ENCODE results near the gene IL27RA. TPM values are rescaled to one million over a fixed set of nuclear protein-coding genes. Genes with fewer than 3 reads are reported as not detected.

The IL27RA gene
- total RNA-seq, 1 experiment from 2014 or later: 18.3 TPM

DNA sequence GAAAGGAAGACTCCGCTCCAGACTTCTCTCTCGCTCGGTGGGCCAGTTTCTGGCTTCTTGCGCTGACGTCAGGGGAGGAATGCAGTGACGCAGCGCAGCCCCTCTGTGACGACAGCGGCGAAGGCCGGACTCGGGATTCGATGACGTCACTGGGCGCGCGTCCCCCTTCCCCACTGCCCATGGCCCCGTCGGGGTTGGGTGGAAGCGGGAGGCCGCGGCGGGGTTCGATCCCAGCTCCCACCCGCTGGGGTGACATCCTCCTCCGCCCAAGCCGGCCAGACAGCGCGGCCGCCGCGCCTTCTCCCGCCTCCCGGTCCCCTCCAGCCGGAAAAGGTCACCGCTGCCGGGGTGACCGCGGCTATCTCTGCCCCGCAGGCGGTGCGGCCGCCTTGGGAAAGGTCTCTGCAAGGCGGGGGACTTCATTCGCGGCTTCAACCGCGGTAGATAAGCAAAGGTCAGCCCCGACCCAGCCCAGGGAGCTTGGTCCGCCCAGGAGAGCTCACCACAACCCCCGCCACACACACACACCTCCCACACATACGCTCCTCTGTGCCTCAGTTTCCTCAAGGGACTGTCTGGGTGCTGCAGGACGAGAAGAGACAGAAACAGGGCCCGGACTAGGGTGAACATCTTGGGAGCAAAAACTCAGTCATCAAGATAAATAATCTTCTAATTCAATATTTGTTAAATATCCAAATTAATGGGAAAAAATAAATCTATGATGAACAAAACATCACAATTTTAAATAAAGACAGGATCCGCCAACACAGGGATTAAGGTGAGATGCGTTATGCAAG lies 24.6 kb upstream of the IL27RA start:
- Histone ChIP-seq H3K4me3 (replicated peaks in 1 of 2; ENCODE audit: low read depth in 1 of 2, low read length in 2 of 2) (peak overlapping the region; percentile 70 to 76), H2AFZ (ENCODE audit: low read depth, low read length, poor library complexity, severe bottlenecking) (peak overlapping the region; percentile 54), H3K36me3 (ENCODE audit: control insufficient read depth in 1 of 2, insufficient read depth in 2 of 2, low read length in 2 of 2) (no peaks in the 10 kb centered on the region), H3K9me2 (ENCODE audit: insufficient read depth) (no peaks in the 10 kb centered on the region), H3K9ac (ENCODE audit: low read length) (peak overlapping the region; percentile 91), H4K20me1 (ENCODE audit: insufficient read depth) (no peaks in the 10 kb centered on the region), H3K27me3 (ENCODE audit: insufficient read depth, low read length) (no peaks in the 10 kb centered on the region), H3K4me2 (ENCODE audit: low read length) (peak overlapping the region; percentile 97), H3K27ac (ENCODE audit: low read depth, low read length) (peak overlapping the region; percentile 79), H3K9me3 (ENCODE audit: control insufficient read depth in 1 of 2, insufficient read depth in 1 of 2, low read depth in 1 of 2, low read length in 2 of 2) (no peaks in the 10 kb centered on the region), H3K79me2 (ENCODE audit: insufficient read depth, low read length) (no peaks in the 10 kb centered on the region; the same call in 1 of the 2 replicates), H3K4me1 (ENCODE audit: control insufficient read depth in 1 of 2, insufficient read depth in 2 of 2, low read length in 2 of 2) (peaks cover 5 to 26% of the 10 kb centered on the region in 2 experiments; a peak in 3 of 4 replicates)
- ChIA-PET POLR2A (interaction anchor here (0.9 to 1.1 kb wide), 6 partner anchors 10 to 161 kb away, joined by 3 to 10 read pairs (median 3); partner anchors contain the start of genes IL27RA and MISP3), RAD21 (ENCODE audit: low non-redundant PET in 1 of 2, low total read pairs in 2 of 2, uncharacterized antibody in 2 of 2, unreplicated experiment in 2 of 2) (no interaction called here), CTCF (interaction anchor here (0.6 to 1.4 kb wide), 4 partner anchors 25 to 108 kb away, joined by 3 to 8 read pairs (median 3); partner anchors contain the start of gene IL27RA)
- ATAC-seq (peak; percentile 50), DNase-seq (ENCODE audit: low read depth, low spot score) (no peak)
- TSS peak; percentile 92 for BruUV-seq (replicated peaks)
- TF ChIP-seq ZFX (IDR thresholded peaks at IDR 0.05) (peak; percentile 68; the same call in 1 of the 2 replicates), POLR2AphosphoS5 (IDR thresholded peaks at IDR 0.05; ENCODE audit: low read depth, low read length) (peak; percentile 67), JUND (IDR thresholded peaks at IDR 0.05) (no peak), YY1 (IDR thresholded peaks at IDR 0.05; ENCODE audit: extremely low read depth, insufficient replicate concordance, low read depth, low read length) (peak; percentile 68)
- intact Hi-C loops (cut with micrococcal nuclease): no loop called here

- H3K4me3 ChIP-seq (replicated peaks in 1 of 2; ENCODE audit: low read depth in 1 of 2, low read length in 2 of 2): no peak overlapping the region
- no peaks in the 10 kb centered on the region for H4K20me1 ChIP-seq (ENCODE audit: insufficient read depth)
- H3K4me2 ChIP-seq (ENCODE audit: low read length): no peak overlapping the region
- H3K9me2 ChIP-seq (ENCODE audit: insufficient read depth): no peaks in the 10 kb centered on the region
- H3K9ac ChIP-seq (ENCODE audit: low read length): no peak overlapping the region
- H2AFZ ChIP-seq (ENCODE audit: low read depth, low read length, poor library complexity, severe bottlenecking): no peak overlapping the region
- ChIA-PET CTCF (no interaction called here), RAD21 (ENCODE audit: low non-redundant PET in 1 of 2, low total read pairs in 2 of 2, uncharacterized antibody in 2 of 2, unreplicated experiment in 2 of 2) (no interaction called here), POLR2A (no interaction called here)
- no peak overlapping the region for H3K27ac ChIP-seq (ENCODE audit: low read depth, low read length)
- no TSS peak for BruUV-seq (replicated peaks)
- H3K79me2 ChIP-seq (ENCODE audit: insufficient read depth, low read length): no peaks in the 10 kb centered on the region
- intact Hi-C loops (cut with micrococcal nuclease): no loop called here
- DNase-seq (ENCODE audit: low read depth, low spot score) (no peak), ATAC-seq (no peak)
- no peaks in the 10 kb centered on the region for H3K9me3 ChIP-seq (ENCODE audit: control insufficient read depth in 1 of 2, insufficient read depth in 1 of 2, low read depth in 1 of 2, low read length in 2 of 2)
- no peaks in the 10 kb centered on the region for H3K36me3 ChIP-seq (ENCODE audit: control insufficient read depth in 1 of 2, insufficient read depth in 2 of 2, low read length in 2 of 2)
- H3K4me1 ChIP-seq (ENCODE audit: control insufficient read depth in 1 of 2, insufficient read depth in 2 of 2, low read length in 2 of 2): peaks cover 0 to 5% of the 10 kb centered on the region in 2 experiments; a peak in 1 of 4 replicates
- no peaks in the 10 kb centered on the region for H3K27me3 ChIP-seq (ENCODE audit: insufficient read depth, low read length)
- TF ChIP-seq YY1 (IDR thresholded peaks at IDR 0.05; ENCODE audit: extremely low read depth, insufficient replicate concordance, low read depth, low read length) (no peak), CTCF (IDR thresholded peaks at IDR 0.05 in 2 of 3, conservative IDR thresholded peaks at IDR 0.05 in 1 of 3; ENCODE audit: borderline replicate concordance in 1 of 3, insufficient read depth in 1 of 3, low read depth in 2 of 3, low read length in 2 of 3) (no peak), ZNF274 (IDR thresholded peaks at IDR 0.05; ENCODE audit: low read depth, low read length) (no peak), EGR1 (IDR thresholded peaks at IDR 0.05; ENCODE audit: low read depth) (no peak), POLR2A (IDR thresholded peaks at IDR 0.05; ENCODE audit: borderline replicate concordance, extremely low read depth, insufficient read depth, insufficient read length) (no peak), RAD21 (IDR thresholded peaks at IDR 0.05; ENCODE audit: low read depth) (no peak), MAX (IDR thresholded peaks at IDR 0.05) (no peak), JUND (IDR thresholded peaks at IDR 0.05) (no peak), TCF7L2 (IDR thresholded peaks at IDR 0.05; ENCODE audit: borderline replicate concordance, extremely low read depth, insufficient read depth, insufficient read length) (no peak), REST (IDR thresholded peaks at IDR 0.05; ENCODE audit: low read depth) (no peak), POLR2AphosphoS5 (IDR thresholded peaks at IDR 0.05; ENCODE audit: low read depth, low read length) (no peak)
These were observed 19.1 kb upstream of the IL27RA start for GRCh38 chr19:14012378-14012915.

Data from HCT116 (cell line).